ENCODE measurements around the gene DUSP5.

The DUSP5 gene

GRCh38 chr10:110525349-110526260 is 27.9 kb downstream of the DUSP5 start:
- TF ChIP-seq YY1 (IDR thresholded peaks at IDR 0.05; ENCODE audit: low read depth) (no peak), ZBTB7A (IDR thresholded peaks at IDR 0.05; ENCODE audit: low read depth) (no peak), EP300 (IDR thresholded peaks at IDR 0.05; ENCODE audit: borderline replicate concordance) (no peak), TCF12 (IDR thresholded peaks at IDR 0.05; ENCODE audit: low read depth) (no peak), NFIC (IDR thresholded peaks at IDR 0.05) (no peak), USF1 (IDR thresholded peaks at IDR 0.05) (no peak), REST (IDR thresholded peaks at IDR 0.05; ENCODE audit: low read depth) (no peak), CREB1 (IDR thresholded peaks at IDR 0.05; ENCODE audit: low read depth) (no peak), EGR1 (IDR thresholded peaks at IDR 0.05) (no peak), TEAD4 (IDR thresholded peaks at IDR 0.05) (no peak), MAX (IDR thresholded peaks at IDR 0.05) (no peak), TAF1 (IDR thresholded peaks at IDR 0.05; ENCODE audit: low read depth) (no peak), FOXM1 (IDR thresholded peaks at IDR 0.05; ENCODE audit: borderline replicate concordance, low read depth) (no peak), RAD21 (IDR thresholded peaks at IDR 0.05; ENCODE audit: low read depth) (no peak), CEBPB (IDR thresholded peaks at IDR 0.05) (no peak)

- TF ChIP-seq TEAD4 (IDR thresholded peaks at IDR 0.05) (no peak), USF1 (IDR thresholded peaks at IDR 0.05) (no peak), ZBTB7A (IDR thresholded peaks at IDR 0.05; ENCODE audit: low read depth) (no peak), RAD21 (IDR thresholded peaks at IDR 0.05; ENCODE audit: low read depth) (no peak), REST (IDR thresholded peaks at IDR 0.05; ENCODE audit: low read depth) (no peak), TCF12 (IDR thresholded peaks at IDR 0.05; ENCODE audit: low read depth) (no peak)
Observed at GRCh38 chr10:110527731-110528171, 30.0 kb downstream of the DUSP5 start.

- TF ChIP-seq CEBPB (IDR thresholded peaks at IDR 0.05), result no peak
- TF ChIP-seq USF1 (IDR thresholded peaks at IDR 0.05), result no peak
- TF ChIP-seq TEAD4 (IDR thresholded peaks at IDR 0.05), result no peak
- TF ChIP-seq EGR1 (IDR thresholded peaks at IDR 0.05), result no peak
- TF ChIP-seq MAX (IDR thresholded peaks at IDR 0.05), result no peak
- no peak for TF ChIP-seq EP300 (IDR thresholded peaks at IDR 0.05; ENCODE audit: borderline replicate concordance)
- 0 out of 2 replicates have a peak, but pooled peaks have one; percentile 9 for TF ChIP-seq NFIC (IDR thresholded peaks at IDR 0.05)
Observed at GRCh38 chr10:110528224-110528996, 30.7 kb downstream of the DUSP5 start.

GRCh38 chr10:110528997-110529524 is 31.4 kb downstream of the DUSP5 start:
- TF ChIP-seq CEBPB (IDR thresholded peaks at IDR 0.05), result peak; percentile 44; the same call in 1 of the 2 replicates

- TF ChIP-seq FOXM1 (IDR thresholded peaks at IDR 0.05; ENCODE audit: borderline replicate concordance, low read depth) (no peak), ZBTB7A (IDR thresholded peaks at IDR 0.05; ENCODE audit: low read depth) (no peak)
Observed at GRCh38 chr10:110529596-110530011, 31.9 kb downstream of the DUSP5 start.

All from Ishikawa (cell line).